ENCODE measurements around the gene RBM18.

Gene RBM18
- 42.2 to 47.9 reads per million in 2 donors for total RNA-seq

GRCh38 chr9:122264360-122265148, at the start of gene RBM18, which contains the start of gene MRRF:
Gene RBM18, minus strand, starts transcription at chr9:122264840. Its CDS starts 3,348 bp downstream, at chr9:122261492.
Gene MRRF, plus strand, starts transcription at chr9:122264882. Its CDS starts 6,010 bp downstream, at chr9:122270892.
- DNase-seq = peak; percentile 83

GRCh38 chr9:122314165-122314564, 49.5 kb upstream of the RBM18 start:
- no peak for DNase-seq

- DNase-seq = no peak
Measured at GRCh38 chr9:122309861-122310260, 45.2 kb upstream of the RBM18 start.

- DNase-seq = no peak
Measured at GRCh38 chr9:122307925-122308324, 43.3 kb upstream of the RBM18 start.

GRCh38 chr9:122307061-122307460, 42.4 kb upstream of the RBM18 start:
- DNase-seq = no peak

- no peak for DNase-seq
Measured at GRCh38 chr9:122302237-122303093, 37.8 kb upstream of the RBM18 start.

GRCh38 chr9:122297512-122297911, 32.9 kb upstream of the RBM18 start:
- no peak for DNase-seq

- no peak for DNase-seq
Measured at GRCh38 chr9:122294531-122294930, 29.9 kb upstream of the RBM18 start.

GRCh38 chr9:122291458-122291857, 26.8 kb upstream of the RBM18 start:
- DNase-seq = no peak

- no peak for DNase-seq
Measured at GRCh38 chr9:122287214-122287720, 22.6 kb upstream of the RBM18 start.

- no peak for DNase-seq
Measured at GRCh38 chr9:122286764-122287163, 22.1 kb upstream of the RBM18 start.

- no peak for DNase-seq
Measured at GRCh38 chr9:122281368-122281767, 16.7 kb upstream of the RBM18 start.

- DNase-seq = no peak
Measured at GRCh38 chr9:122277285-122277897, 12.8 kb upstream of the RBM18 start.

GRCh38 chr9:122276096-122276495, 11.5 kb upstream of the RBM18 start:
- no peak for DNase-seq

GRCh38 chr9:122274055-122274454, 9.4 kb upstream of the RBM18 start:
- no peak for DNase-seq

GRCh38 chr9:122268041-122268814, 3.6 kb upstream of the RBM18 start:
- no peak for DNase-seq

- peak; percentile 2 for DNase-seq
Measured at GRCh38 chr9:122265149-122265915, 692 bp upstream of the RBM18 start.

- no peak for DNase-seq
Measured at GRCh38 chr9:122263699-122264349, 816 bp downstream of the RBM18 start.

GRCh38 chr9:122262073-122262472, 2.6 kb downstream of the RBM18 start:
- no peak for DNase-seq

- DNase-seq = no peak
Measured at GRCh38 chr9:122261469-122261881, 3.2 kb downstream of the RBM18 start.

- DNase-seq = no peak
Measured at GRCh38 chr9:122258886-122259415, 5.7 kb downstream of the RBM18 start.
